SK-N-SH (cell line): ENCODE measurements around the gene SLC6A20. TPM values are rescaled to one million over a fixed set of nuclear protein-coding genes. Genes with fewer than 3 reads are reported as not detected.

Source experiments
- CTCF ChIA-PET: fragments of 300-600, 350-600 bp; formaldehyde crosslinking; extraction: SDS; loops from one replicate; lab custom pipeline; 2021; lab: Yijun Ruan, JAX
- POLR2A ChIA-PET: fragments of 350-600 bp; sonication (Branson Sonifier 250); formaldehyde crosslinking; extraction: SDS; loops from one replicate; lab custom pipeline; 2020; ENCODE audit warnings: antibody characterized with exemption, inconsistent platforms; lab: Yijun Ruan, JAX
- DNase-seq: peaks from one replicate; pipeline ENCODE4 v3.0.0; 2012
- H2AFZ ChIP-seq: fragments of 200-600 bp; sonication (generic); 2 replicates; pipeline ENCODE4 v1.8.1; 2016; ENCODE audit warnings: antibody characterized with exemption, mild to moderate bottlenecking, low read depth
- H3F3A ChIP-seq: fragments of 200-600 bp; sonication (generic); replicated peaks from 2 replicates; pipeline ENCODE3; 2016; ENCODE audit warnings: antibody characterized with exemption, mild to moderate bottlenecking; ENCODE audit not compliant: insufficient read depth
- H3K27ac ChIP-seq, 2 experiments: fragments of 200-500 bp in 1 of 2; fragments of 200-600 bp in 1 of 2; sonication (Bioruptor generic) in 1 of 2; sonication (generic), shearing (Covaris generic) in 1 of 2; 2 replicates each; pipeline versions ENCODE4 v1.5.1 to v1.6.1; 2014 to 2016; ENCODE audit warnings: low read depth in 2 of 2, inconsistent platforms in 1 of 2, low read length in 1 of 2, mild to moderate bottlenecking in 1 of 2, mixed read lengths in 1 of 2
- H3K27me3 ChIP-seq: fragments of 200-600 bp; sonication (generic), shearing (Covaris generic); 2 replicates; pipeline ENCODE4 v1.6.1; 2016; ENCODE audit warnings: mixed run types; ENCODE audit not compliant: insufficient read depth
- H3K36me3 ChIP-seq, 2 experiments: fragments of 200-500 bp in 1 of 2; fragments of 200-600 bp in 1 of 2; sonication (Bioruptor generic) in 1 of 2; sonication (generic) in 1 of 2; replicated peaks in 1 of 2; 2 replicates each; pipeline versions ENCODE3 to v1.5.1; 2014 to 2016; ENCODE audit warnings: low read length in 1 of 2, mild to moderate bottlenecking in 1 of 2; ENCODE audit not compliant: insufficient read depth in 2 of 2, control insufficient read depth in 1 of 2
- H3K4me1 ChIP-seq, 2 experiments: fragments of 200-500 bp in 1 of 2; fragments of 200-600 bp in 1 of 2; sonication (Bioruptor generic) in 1 of 2; sonication (generic), shearing (Covaris generic) in 1 of 2; 2 replicates each; pipeline versions ENCODE4 v1.5.1 to v1.6.1; 2014 to 2016; ENCODE audit warnings: low read depth in 1 of 2, low read length in 1 of 2, mixed run types in 1 of 2; ENCODE audit not compliant: insufficient read depth in 2 of 2, control insufficient read depth in 1 of 2
- H3K4me2 ChIP-seq: fragments of 200-600 bp; sonication (generic), shearing (Covaris generic); 2 replicates; pipeline ENCODE4 v1.6.1; 2017; ENCODE audit warnings: mixed run types
- H3K4me3 ChIP-seq, 2 experiments: fragments of 200-500 bp in 1 of 2; fragments of 200-600 bp in 1 of 2; sonication (Bioruptor generic) in 1 of 2; sonication (generic), shearing (Covaris generic) in 1 of 2; 2 replicates each; pipeline versions ENCODE4 v1.5.1 to v1.8.1; 2014 to 2016; ENCODE audit warnings: low read depth in 2 of 2, inconsistent platforms in 1 of 2, low read length in 1 of 2, mild to moderate bottlenecking in 1 of 2, mixed read lengths in 1 of 2, moderate library complexity in 1 of 2
- H3K79me2 ChIP-seq: fragments of 200-600 bp; sonication (generic); 2 replicates; pipeline ENCODE4 v1.8.1; 2017; ENCODE audit warnings: mild to moderate bottlenecking; ENCODE audit not compliant: insufficient read depth
- H3K9ac ChIP-seq: fragments of 200-600 bp; sonication (generic); 2 replicates; pipeline ENCODE4 v1.6.1; 2017; ENCODE audit warnings: mixed run types
- H3K9me2 ChIP-seq: fragments of 200-600 bp; sonication (generic); 2 replicates; pipeline ENCODE4 v1.6.1; 2017; ENCODE audit warnings: mixed run types
- H3K9me3 ChIP-seq: fragments of 200-600 bp; sonication (generic); 2 replicates; pipeline ENCODE4 v1.6.1; 2017; ENCODE audit warnings: mixed run types, mild to moderate bottlenecking, moderate library complexity
- H4K20me1 ChIP-seq: fragments of 200-600 bp; sonication (generic); 2 replicates; pipeline ENCODE4 v1.6.1; 2017; ENCODE audit warnings: mild to moderate bottlenecking, mixed run types; ENCODE audit not compliant: insufficient read depth
- EP300 ChIP-seq, 2 experiments: IDR thresholded peaks; 2 replicates each; pipeline versions ENCODE4 v1.4.0 to v1.6.1; 2012; ENCODE audit warnings: borderline replicate concordance in 1 of 2, low read depth in 1 of 2, low read length in 1 of 2
- EZH2phosphoT487 ChIP-seq: fragments of 200-600 bp; sonication (generic); IDR thresholded peaks from 2 replicates; pipeline ENCODE4 v1.6.1; 2017; ENCODE audit warnings: low read depth, mixed run types, mild to moderate bottlenecking, antibody characterized with exemption, moderate library complexity, borderline replicate concordance
- FOSL2 ChIP-seq: IDR thresholded peaks from 2 replicates; pipeline ENCODE4 v1.4.0; 2012; ENCODE audit warnings: low read depth, mild to moderate bottlenecking, moderate library complexity, borderline replicate concordance
- GATA2 ChIP-seq: sonication (generic); formaldehyde crosslinking; IDR thresholded peaks from 2 replicates; pipeline ENCODE4 v1.5.0; 2020; ENCODE audit warnings: mild to moderate bottlenecking, missing genetic modification reagents
- JUND ChIP-seq: IDR thresholded peaks from 2 replicates; pipeline ENCODE4 v1.4.0; 2012
- MEF2A ChIP-seq: IDR thresholded peaks from 2 replicates; pipeline ENCODE4 v1.4.0; 2012; ENCODE audit warnings: low read depth, borderline replicate concordance
- MXI1 ChIP-seq: IDR thresholded peaks from 2 replicates; pipeline ENCODE4 v1.6.1; 2012; ENCODE audit warnings: mild to moderate bottlenecking, low read depth, low read length, improper control_type of control experiment
- NFIC ChIP-seq: IDR thresholded peaks from 2 replicates; pipeline ENCODE4 v1.4.0; 2012; ENCODE audit warnings: borderline replicate concordance
- POLR2AphosphoS5 ChIP-seq: IDR thresholded peaks from 2 replicates; pipeline ENCODE4 v1.6.1; 2012; ENCODE audit warnings: low read depth, low read length
- RAD21 ChIP-seq: IDR thresholded peaks from 2 replicates; pipeline ENCODE4 v1.6.1; 2012; ENCODE audit warnings: mild to moderate bottlenecking, low read length
- RCOR1 ChIP-seq: fragments of 150-350 bp; IDR thresholded peaks from 2 replicates; pipeline ENCODE4 v1.6.1; 2017; ENCODE audit warnings: antibody characterized with exemption, low read length
- RFX5 ChIP-seq: IDR thresholded peaks from 2 replicates; pipeline ENCODE4 v1.6.1; 2012; ENCODE audit warnings: mild to moderate bottlenecking, improper control_type of control experiment, low read length
- RXRA ChIP-seq: IDR thresholded peaks from 2 replicates; pipeline ENCODE4 v1.4.0; 2012; ENCODE audit warnings: low read depth, mild to moderate bottlenecking, borderline replicate concordance
- TAF1 ChIP-seq: IDR thresholded peaks from 2 replicates; pipeline ENCODE4 v1.6.1; 2012; ENCODE audit warnings: low read depth, mild to moderate bottlenecking, low read length, moderate library complexity, borderline replicate concordance
- TEAD4 ChIP-seq: IDR thresholded peaks from 2 replicates; pipeline ENCODE4 v1.4.0; 2012; ENCODE audit warnings: mild to moderate bottlenecking, borderline replicate concordance; ENCODE audit not compliant: insufficient read depth
- YY1 ChIP-seq: IDR thresholded peaks from 2 replicates; pipeline ENCODE4 v1.4.0; 2012; ENCODE audit warnings: low read depth, mild to moderate bottlenecking
- WGBS: methylation state at CpG from one replicate; pipeline ENCODE4 v1.1.6; 2017; ENCODE audit warnings: low lambda C conversion rate; 5-methylcytosine and 5-hydroxymethylcytosine counted together
- polyA plus RNA-seq, 3 experiments: library from polyadenylated mRNA; depleted of rRNA; stranded (reverse); fragments of >200 nt; gene quantifications; 2 replicates each; pipeline ENCODE4 v1.2.3, GENCODE V29; 2012
- TF ChIP-seq, protein P1 (sequence below): IDR thresholded peaks from 2 replicates; pipeline ENCODE4 v1.4.0; 2012; ENCODE audit warnings: low read depth, borderline replicate concordance
- TF ChIP-seq, protein P2 (sequence below): IDR thresholded peaks from 2 replicates; pipeline ENCODE4; 2012
- TF ChIP-seq, protein P3 (sequence below): fragments of 150-350 bp; IDR thresholded peaks from 2 replicates; pipeline ENCODE4 v1.6.1; 2017; ENCODE audit warnings: antibody characterized with exemption, low read length, low read depth, borderline replicate concordance
- TF ChIP-seq, protein P4 (sequence below): fragments of 150-350 bp; IDR thresholded peaks from 2 replicates; pipeline ENCODE4 v1.6.1; 2016; ENCODE audit warnings: mild to moderate bottlenecking, low read depth, low read length

SLC6A20 gene
- polyA plus RNA-seq, 1 of the 3 experiments (the other 2 are of a cell fraction), result not detected

DNA sequence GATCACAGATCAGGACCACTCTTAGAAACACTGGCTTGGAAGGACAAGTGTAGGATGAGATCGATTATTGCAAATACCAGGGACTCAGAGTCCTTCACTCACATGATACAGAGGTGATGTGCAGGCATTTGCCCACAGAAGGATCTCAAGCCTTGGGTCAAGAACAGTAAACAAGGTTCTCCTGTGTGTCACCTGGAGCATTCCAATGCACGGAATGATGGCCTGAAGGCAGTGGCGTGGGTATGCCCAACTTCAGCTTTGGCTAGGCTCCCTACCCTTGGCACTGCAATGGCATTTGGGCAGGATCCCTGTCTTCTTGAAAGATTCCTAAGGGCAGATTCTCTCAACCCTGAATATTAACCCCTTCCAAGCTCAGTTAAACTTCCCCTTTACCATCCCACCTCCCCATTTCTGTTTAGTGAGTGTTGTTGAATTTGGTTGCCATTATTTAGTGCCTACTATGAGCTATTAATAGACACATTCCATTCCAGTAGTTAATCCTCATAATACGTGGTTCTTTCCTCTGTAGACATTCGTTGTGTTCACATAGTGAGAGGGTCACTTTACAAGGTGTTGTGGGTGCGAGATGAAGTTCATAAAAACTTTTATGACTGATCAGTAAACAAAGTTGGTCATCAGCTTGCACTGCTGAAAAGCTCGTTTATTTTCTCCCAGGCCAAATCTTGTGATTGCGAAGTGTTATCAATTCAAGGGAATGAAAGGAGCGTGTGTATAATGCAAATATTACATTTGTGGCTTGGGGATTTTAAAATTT lies 46.7 kb upstream of the SLC6A20 start (continued):
- TF ChIP-seq TAF1 (no peak), TEAD4 (no peak), MEF2A (no peak), RXRA (no peak)
- TF ChIP-seq, protein P1, sequence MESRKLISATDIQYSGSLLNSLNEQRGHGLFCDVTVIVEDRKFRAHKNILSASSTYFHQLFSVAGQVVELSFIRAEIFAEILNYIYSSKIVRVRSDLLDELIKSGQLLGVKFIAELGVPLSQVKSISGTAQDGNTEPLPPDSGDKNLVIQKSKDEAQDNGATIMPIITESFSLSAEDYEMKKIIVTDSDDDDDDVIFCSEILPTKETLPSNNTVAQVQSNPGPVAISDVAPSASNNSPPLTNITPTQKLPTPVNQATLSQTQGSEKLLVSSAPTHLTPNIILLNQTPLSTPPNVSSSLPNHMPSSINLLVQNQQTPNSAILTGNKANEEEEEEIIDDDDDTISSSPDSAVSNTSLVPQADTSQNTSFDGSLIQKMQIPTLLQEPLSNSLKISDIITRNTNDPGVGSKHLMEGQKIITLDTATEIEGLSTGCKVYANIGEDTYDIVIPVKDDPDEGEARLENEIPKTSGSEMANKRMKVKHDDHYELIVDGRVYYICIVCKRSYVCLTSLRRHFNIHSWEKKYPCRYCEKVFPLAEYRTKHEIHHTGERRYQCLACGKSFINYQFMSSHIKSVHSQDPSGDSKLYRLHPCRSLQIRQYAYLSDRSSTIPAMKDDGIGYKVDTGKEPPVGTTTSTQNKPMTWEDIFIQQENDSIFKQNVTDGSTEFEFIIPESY, result no peak

DNA sequence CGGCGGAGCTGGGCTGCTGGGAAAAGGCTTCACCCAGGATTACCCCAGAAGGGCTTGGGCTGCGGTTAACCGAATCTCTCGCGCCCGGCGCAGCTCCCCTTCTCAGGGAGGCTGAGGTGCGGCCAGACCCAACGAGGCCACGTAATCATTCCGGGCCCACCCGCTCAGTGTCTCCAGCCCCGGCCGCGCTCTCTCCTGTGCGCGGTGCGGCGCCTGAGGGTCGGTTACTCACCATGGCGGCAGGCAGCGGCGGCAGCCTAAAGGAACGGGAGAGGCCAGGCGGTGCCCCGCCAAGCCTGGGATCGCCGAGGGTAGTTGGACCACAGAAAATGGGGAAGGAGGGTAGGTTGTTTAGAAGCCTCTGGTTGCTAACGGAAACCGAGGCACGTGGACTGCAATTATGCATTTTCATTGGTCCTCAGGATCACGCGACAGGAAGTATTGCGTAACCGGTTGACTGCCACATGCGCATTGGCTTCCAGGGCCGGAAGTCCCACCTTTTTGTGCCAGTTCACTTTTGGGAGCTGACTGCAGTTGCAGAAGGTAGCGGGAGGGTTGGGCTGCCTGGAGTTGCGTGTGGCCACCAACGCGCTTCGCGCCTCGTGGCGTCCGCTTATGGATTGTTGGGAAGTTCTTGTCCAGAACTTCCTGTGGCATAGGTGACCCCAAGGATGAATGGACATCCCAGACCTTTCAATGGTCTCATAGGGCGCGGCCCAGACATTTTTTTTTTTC lies 45.6 kb upstream of the SLC6A20 start, which contains the start of gene LZTFL1:
LZTFL1 (minus strand) TSS at position 363 of the 735 bp plus-strand sequence; CDS start at position 235, 128 bp downstream.
- no peaks in the 10 kb centered on the region for H3K9me2 ChIP-seq
- H3K79me2 ChIP-seq, result 0 out of 2 replicates have a peak, but pooled peaks cover 6% of the 10 kb centered on the region
- peaks cover 0 to 7% of the 10 kb centered on the region in 2 experiments for H3K36me3 ChIP-seq
- ChIA-PET CTCF (interaction anchor here (1.1 to 3.3 kb wide), 4 partner anchors 9 to 97 kb away, joined by 4 to 17 read pairs (median 5); no protein-coding TSS in a partner anchor), POLR2A (interaction anchor here (0.7 to 1.4 kb wide), 3 partner anchors 11 to 860 kb away, joined by 3 to 4 read pairs (median 3); no protein-coding TSS in a partner anchor)
- H3K4me2 ChIP-seq, result peak within 1 kb of the TSS; percentile 74
- peak within 1 kb of the TSS; percentile 34 to 66; a peak in 3 of 4 replicates for H3K27ac ChIP-seq
- no peaks in the 10 kb centered on the region for H4K20me1 ChIP-seq
- H3K4me1 ChIP-seq, result peaks cover 0 to 10% of the 10 kb centered on the region in 2 experiments; a peak in 2 of 4 replicates
- peak; percentile 90 for DNase-seq
- peak within 1 kb of the TSS; percentile 89 to 95 for H3K4me3 ChIP-seq
- WGBS, result 6% methylated on average over 35 of the region's 49 CpGs
- H3K27me3 ChIP-seq, result no peaks in the 10 kb centered on the region; the same call in 1 of the 2 replicates
- H2AFZ ChIP-seq, result peak within 1 kb of the TSS; percentile 92
- no peaks in the 10 kb centered on the region for H3F3A ChIP-seq
- H3K9ac ChIP-seq, result peak within 1 kb of the TSS; percentile 82
- no peaks in the 10 kb centered on the region for H3K9me3 ChIP-seq
- TF ChIP-seq, protein P2, sequence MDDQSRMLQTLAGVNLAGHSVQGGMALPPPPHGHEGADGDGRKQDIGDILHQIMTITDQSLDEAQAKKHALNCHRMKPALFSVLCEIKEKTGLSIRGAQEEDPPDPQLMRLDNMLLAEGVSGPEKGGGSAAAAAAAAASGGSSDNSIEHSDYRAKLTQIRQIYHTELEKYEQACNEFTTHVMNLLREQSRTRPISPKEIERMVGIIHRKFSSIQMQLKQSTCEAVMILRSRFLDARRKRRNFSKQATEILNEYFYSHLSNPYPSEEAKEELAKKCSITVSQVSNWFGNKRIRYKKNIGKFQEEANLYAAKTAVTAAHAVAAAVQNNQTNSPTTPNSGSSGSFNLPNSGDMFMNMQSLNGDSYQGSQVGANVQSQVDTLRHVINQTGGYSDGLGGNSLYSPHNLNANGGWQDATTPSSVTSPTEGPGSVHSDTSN, result no peak
- TF ChIP-seq, protein P3, sequence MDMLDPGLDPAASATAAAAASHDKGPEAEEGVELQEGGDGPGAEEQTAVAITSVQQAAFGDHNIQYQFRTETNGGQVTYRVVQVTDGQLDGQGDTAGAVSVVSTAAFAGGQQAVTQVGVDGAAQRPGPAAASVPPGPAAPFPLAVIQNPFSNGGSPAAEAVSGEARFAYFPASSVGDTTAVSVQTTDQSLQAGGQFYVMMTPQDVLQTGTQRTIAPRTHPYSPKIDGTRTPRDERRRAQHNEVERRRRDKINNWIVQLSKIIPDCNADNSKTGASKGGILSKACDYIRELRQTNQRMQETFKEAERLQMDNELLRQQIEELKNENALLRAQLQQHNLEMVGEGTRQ, result peak; percentile 97
- peak; percentile 78 for TF ChIP-seq TAF1
- TF ChIP-seq, protein P1, result no peak
- no peak; the same call in 1 of the 2 replicates for TF ChIP-seq RCOR1
- no peak for TF ChIP-seq TEAD4
- peak; percentile 98 for TF ChIP-seq MXI1
- TF ChIP-seq JUND, result no peak
- TF ChIP-seq RXRA, result no peak
- TF ChIP-seq RFX5, result peak; percentile 40; the same call in 1 of the 2 replicates
- no peak for TF ChIP-seq RAD21
- TF ChIP-seq YY1, result no peak; the same call in 1 of the 2 replicates
- no peak for TF ChIP-seq NFIC
- TF ChIP-seq POLR2AphosphoS5, result peak; percentile 75
- TF ChIP-seq EZH2phosphoT487, result no peak
- TF ChIP-seq FOSL2, result no peak
- no peak for TF ChIP-seq EP300 (IDR thresholded peaks at IDR 0.05; ENCODE audit: borderline replicate concordance in 1 of 2, low read depth in 1 of 2, low read length in 1 of 2)
- TF ChIP-seq, protein P4, sequence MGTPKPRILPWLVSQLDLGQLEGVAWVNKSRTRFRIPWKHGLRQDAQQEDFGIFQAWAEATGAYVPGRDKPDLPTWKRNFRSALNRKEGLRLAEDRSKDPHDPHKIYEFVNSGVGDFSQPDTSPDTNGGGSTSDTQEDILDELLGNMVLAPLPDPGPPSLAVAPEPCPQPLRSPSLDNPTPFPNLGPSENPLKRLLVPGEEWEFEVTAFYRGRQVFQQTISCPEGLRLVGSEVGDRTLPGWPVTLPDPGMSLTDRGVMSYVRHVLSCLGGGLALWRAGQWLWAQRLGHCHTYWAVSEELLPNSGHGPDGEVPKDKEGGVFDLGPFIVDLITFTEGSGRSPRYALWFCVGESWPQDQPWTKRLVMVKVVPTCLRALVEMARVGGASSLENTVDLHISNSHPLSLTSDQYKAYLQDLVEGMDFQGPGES, result peak; percentile 58; the same call in 1 of the 2 replicates
- no peak for TF ChIP-seq GATA2
